ENCODE data around the gene LILRB4. TPM values are rescaled to one million over a fixed set of nuclear protein-coding genes. Genes with fewer than 3 reads are reported as not detected.
"Not testable (repeated sequence)": the region's sequence is repeated elsewhere in the genome, so short reads cannot be mapped to it uniquely, and the experiment has no call there.

LILRB4 gene
- total and polyA plus RNA-seq, 2 experiments from 2014 or later, result not detected

- TF ChIP-seq EZH2phosphoT487 (IDR thresholded peaks at IDR 0.05; ENCODE audit: unreplicated experiment) (no peak), JUNB (IDR thresholded peaks at IDR 0.05; ENCODE audit: unreplicated experiment) (no peak), STAT1 (IDR thresholded peaks at IDR 0.05; ENCODE audit: unreplicated experiment) (no peak), EZH2 (IDR thresholded peaks at IDR 0.05; ENCODE audit: low read depth, unreplicated experiment) (no peak), ZNF331 (CRISPR knock-in tag; IDR thresholded peaks at IDR 0.05; ENCODE audit: low read depth) (no peak), ZNF114 (CRISPR knock-in tag; IDR thresholded peaks at IDR 0.05) (no peak), POLR2AphosphoS5 (IDR thresholded peaks at IDR 0.05; ENCODE audit: low read depth) (no peak), CREB1 (CRISPR knock-in tag; IDR thresholded peaks at IDR 0.05; ENCODE audit: low read depth) (no peak), REST (IDR thresholded peaks at IDR 0.05; ENCODE audit: unreplicated experiment) (no peak), NANOG (IDR thresholded peaks at IDR 0.05; ENCODE audit: borderline replicate concordance) (no peak), ETS1 (IDR thresholded peaks at IDR 0.05) (no peak)
Observed at GRCh38 chr19:54622431-54622830, 40.4 kb upstream of the LILRB4 start (continued).

- H2AFZ ChIP-seq; H4K20me1 ChIP-seq (replicated peaks; ENCODE audit: insufficient read depth); H3K27me3 ChIP-seq (ENCODE audit: insufficient read depth); H3K36me3 ChIP-seq (ENCODE audit: insufficient read depth); H3K27ac ChIP-seq (ENCODE audit: low read depth); DNase-seq (ENCODE audit: low spot score); H3K27me3 Mint-ChIP-seq (ENCODE audit: insufficient read depth, low read depth, poor library complexity); H3K9me2 ChIP-seq (ENCODE audit: insufficient read depth); H3K4me1 ChIP-seq (ENCODE audit: insufficient read depth); H3K79me2 ChIP-seq (replicated peaks; ENCODE audit: insufficient read depth); H3K4me2 ChIP-seq; H3F3A ChIP-seq (replicated peaks; ENCODE audit: low read depth); ATAC-seq; H3K4me1 Mint-ChIP-seq; H3K27ac Mint-ChIP-seq; H3K4me3 ChIP-seq; H3K4me3 Mint-ChIP-seq: not testable (repeated sequence)
- peaks cover 45% of the 10 kb centered on the region for H3K36me3 Mint-ChIP-seq (ENCODE audit: low read depth)
- peaks cover 89% of the 10 kb centered on the region for H3K9me3 Mint-ChIP-seq
Observed at GRCh38 chr19:54624234-54624633, 38.6 kb upstream of the LILRB4 start.

- not testable (repeated sequence) for H3K9me2 ChIP-seq (ENCODE audit: insufficient read depth); H3K4me1 Mint-ChIP-seq; H3K27me3 Mint-ChIP-seq (ENCODE audit: insufficient read depth, low read depth, poor library complexity); H4K20me1 ChIP-seq (replicated peaks; ENCODE audit: insufficient read depth); H2AFZ ChIP-seq; H3F3A ChIP-seq (replicated peaks; ENCODE audit: low read depth); DNase-seq (ENCODE audit: low spot score); H3K79me2 ChIP-seq (replicated peaks; ENCODE audit: insufficient read depth); H3K4me3 Mint-ChIP-seq; H3K27ac Mint-ChIP-seq; H3K4me3 ChIP-seq; H3K4me2 ChIP-seq; ATAC-seq; H3K36me3 ChIP-seq (ENCODE audit: insufficient read depth); H3K4me1 ChIP-seq (ENCODE audit: insufficient read depth); H3K27ac ChIP-seq (ENCODE audit: low read depth); H3K27me3 ChIP-seq (ENCODE audit: insufficient read depth)
- peaks cover 48% of the 10 kb centered on the region for H3K36me3 Mint-ChIP-seq (ENCODE audit: low read depth)
- H3K9me3 Mint-ChIP-seq, result peaks cover 90% of the 10 kb centered on the region
Observed at GRCh38 chr19:54624934-54625730, 37.7 kb upstream of the LILRB4 start.
